ENCODE data around the gene TOR4A. TPM values are rescaled to one million over a fixed set of nuclear protein-coding genes. Genes with fewer than 3 reads are reported as not detected.

The TOR4A gene
- total RNA-seq, 3 donors from 2014 or later = 3.2 to 4.0 (median 3.6) TPM

DNA sequence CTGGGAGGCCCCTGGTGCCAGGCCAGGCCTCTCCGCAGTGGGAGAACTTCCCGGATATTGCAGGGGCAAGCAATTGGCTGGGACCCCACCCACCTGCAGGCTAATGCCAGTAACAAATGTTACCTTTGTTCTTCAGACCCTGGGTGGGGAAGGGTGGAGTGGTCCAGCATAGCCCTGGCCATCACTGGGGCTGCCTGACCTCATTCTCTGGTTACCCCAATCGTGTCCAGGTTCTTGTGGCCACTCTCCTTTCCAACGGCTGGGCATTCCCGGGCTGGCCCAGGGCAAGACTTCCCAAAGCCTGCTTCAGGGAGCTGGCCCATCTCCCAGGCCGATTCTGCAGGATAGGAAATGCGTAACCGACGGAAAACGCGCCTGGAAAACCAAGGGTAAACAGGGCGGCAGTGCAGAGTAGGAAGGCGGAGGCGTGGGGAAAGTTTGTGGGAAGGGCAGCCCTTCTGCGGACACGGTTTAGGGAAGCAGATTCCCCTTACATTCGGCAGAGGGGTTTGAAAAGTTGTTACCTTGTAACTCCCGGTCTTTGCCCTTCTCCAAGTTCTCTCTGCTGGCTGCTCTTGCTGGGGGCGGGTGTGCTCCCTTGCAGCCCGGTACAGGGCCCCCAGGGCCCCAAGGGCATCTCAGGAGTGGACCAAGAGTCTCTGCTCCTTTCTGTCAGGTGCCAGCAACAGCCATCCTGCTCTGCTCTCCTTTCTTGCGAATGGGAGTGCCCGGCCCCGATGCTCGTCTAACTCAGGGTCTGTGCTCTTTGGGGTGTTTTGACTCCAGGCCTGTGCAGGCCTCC, 21.1 kb downstream of the TOR4A start:
- H3K4me3 Mint-ChIP-seq = no peak overlapping the region
- no peak for ATAC-seq
- no peak for DNase-seq
- H3K27me3 Mint-ChIP-seq (ENCODE audit: low read depth) = peaks cover 31% of the 10 kb centered on the region
- no peaks in the 10 kb centered on the region for H3K36me3 Mint-ChIP-seq (ENCODE audit: insufficient read depth)
- no peaks in the 10 kb centered on the region for H3K9me3 Mint-ChIP-seq
- peaks cover 16% of the 10 kb centered on the region for H3K4me1 Mint-ChIP-seq (ENCODE audit: low read depth)

DNA sequence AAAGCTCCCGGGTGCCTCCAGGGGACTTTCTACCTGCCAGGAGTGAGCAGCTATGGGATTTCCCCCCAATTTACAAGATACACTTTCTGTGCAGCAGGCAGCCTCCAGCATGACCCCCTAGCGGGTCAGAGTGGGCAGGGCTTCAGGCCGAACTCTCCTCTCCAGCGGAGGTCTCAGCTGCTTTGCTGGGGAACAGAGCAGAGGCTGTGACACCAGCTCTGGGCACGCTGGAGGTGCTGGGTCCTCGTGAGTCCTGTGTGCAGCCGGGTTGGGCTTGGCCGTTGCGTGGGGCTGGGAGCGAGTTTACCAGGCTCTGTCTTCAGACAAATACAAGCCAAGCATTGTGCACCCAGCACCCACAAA, 21.7 kb downstream of the TOR4A start:
- H3K4me1 Mint-ChIP-seq (ENCODE audit: low read depth) = peaks cover 16% of the 10 kb centered on the region
- no peaks in the 10 kb centered on the region for H3K9me3 Mint-ChIP-seq
- H3K36me3 Mint-ChIP-seq (ENCODE audit: insufficient read depth) = no peaks in the 10 kb centered on the region
- no peak overlapping the region for H3K4me3 Mint-ChIP-seq
- ATAC-seq = no peak
- no peak for DNase-seq
- peaks cover 28% of the 10 kb centered on the region for H3K27me3 Mint-ChIP-seq (ENCODE audit: low read depth)

GRCh38 chr9:137299938-137300337, 22.4 kb downstream of the TOR4A start:
- peaks cover 23% of the 10 kb centered on the region for H3K27me3 Mint-ChIP-seq (ENCODE audit: low read depth)
- H3K9me3 Mint-ChIP-seq = no peaks in the 10 kb centered on the region
- H3K4me3 Mint-ChIP-seq = peak overlapping the region; percentile 54
- no peak for DNase-seq
- ATAC-seq = no peak
- no peaks in the 10 kb centered on the region for H3K36me3 Mint-ChIP-seq (ENCODE audit: insufficient read depth)
- H3K4me1 Mint-ChIP-seq (ENCODE audit: low read depth) = peaks cover 13% of the 10 kb centered on the region

GRCh38 chr9:137300567-137301080, 23.1 kb downstream of the TOR4A start:
- Mint-ChIP-seq H3K9me3 (no peaks in the 10 kb centered on the region), H3K27me3 (ENCODE audit: low read depth) (peaks cover 23% of the 10 kb centered on the region), H3K36me3 (ENCODE audit: insufficient read depth) (no peaks in the 10 kb centered on the region), H3K4me1 (ENCODE audit: low read depth) (peaks cover 19% of the 10 kb centered on the region), H3K4me3 (peak overlapping the region; percentile 78)
- ATAC-seq (no peak), DNase-seq (no peak)

DNA sequence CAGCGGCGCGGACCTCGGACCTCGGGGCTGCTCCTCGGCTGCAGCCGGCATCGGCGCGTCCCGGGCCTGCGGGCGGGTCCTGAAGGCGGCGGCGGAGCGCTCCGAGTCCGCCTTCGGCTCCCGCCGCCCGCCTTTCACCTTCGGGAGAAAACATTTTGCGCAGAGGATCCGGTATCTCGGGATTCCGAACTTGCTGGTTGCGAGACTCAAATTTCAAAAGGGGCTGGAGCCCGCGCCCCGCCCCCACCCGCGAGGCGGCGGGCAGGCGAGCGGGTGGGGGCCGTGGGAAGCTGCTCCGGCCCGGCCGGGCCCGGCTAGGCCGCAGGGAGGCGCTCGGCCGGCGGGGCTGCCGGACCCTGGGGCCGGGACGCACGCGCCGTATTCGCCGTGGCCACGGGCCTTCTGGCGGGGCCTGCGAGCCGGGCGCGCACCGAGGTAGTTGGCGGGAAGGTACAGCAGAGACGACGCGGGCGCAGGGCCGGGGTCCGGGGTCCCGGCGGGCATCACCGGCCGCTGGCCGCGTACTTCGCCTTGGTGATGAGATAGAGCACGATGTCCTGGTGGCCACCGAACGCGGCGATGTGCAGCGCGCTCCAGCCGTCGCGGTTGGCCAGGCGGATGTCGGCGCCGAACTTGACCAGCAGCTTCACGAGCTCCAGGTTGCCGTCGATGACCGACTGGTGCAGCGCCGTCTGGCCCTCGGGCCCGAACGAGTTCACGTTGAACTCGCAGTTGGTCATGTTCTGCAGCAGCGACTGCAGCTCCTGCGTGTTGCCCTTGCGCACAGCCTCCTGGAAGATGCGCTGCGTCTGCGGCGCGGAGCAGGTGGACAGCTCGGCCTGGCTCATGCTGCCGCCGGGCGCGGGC, 23.8 kb downstream of the TOR4A start:
- ATAC-seq (peak in 1 of 2 donors; percentile 32), DNase-seq (no peak)
- H3K27me3 Mint-ChIP-seq (ENCODE audit: low read depth) = peaks cover 23% of the 10 kb centered on the region
- no peaks in the 10 kb centered on the region for H3K9me3 Mint-ChIP-seq
- peak overlapping the region; percentile 78 for H3K4me3 Mint-ChIP-seq
- peaks cover 20% of the 10 kb centered on the region for H3K4me1 Mint-ChIP-seq (ENCODE audit: low read depth)
- H3K36me3 Mint-ChIP-seq (ENCODE audit: insufficient read depth) = no peaks in the 10 kb centered on the region

- Mint-ChIP-seq H3K4me1 (ENCODE audit: low read depth) (peaks cover 14% of the 10 kb centered on the region), H3K27me3 (ENCODE audit: low read depth) (peaks cover 15% of the 10 kb centered on the region), H3K9me3 (no peaks in the 10 kb centered on the region)
Measured at GRCh38 chr9:137302118-137302448, 24.6 kb downstream of the TOR4A start, which contains the start of gene NRARP. NRARP (minus strand) TSS chr9:137302271; CDS start chr9:137301928, 343 bp downstream.

GRCh38 chr9:137302449-137303150, 25.1 kb downstream of the TOR4A start:
- no peaks in the 10 kb centered on the region for H3K9me3 Mint-ChIP-seq

More at GRCh38 chr9:137302118-137302448, 24.6 kb downstream of the TOR4A start, which contains the start of gene NRARP:
- H3K36me3 Mint-ChIP-seq (ENCODE audit: insufficient read depth) = no peaks in the 10 kb centered on the region
- H3K4me3 Mint-ChIP-seq = peak within 1 kb of the TSS; percentile 63
- ATAC-seq (peak; percentile 83 to 85), DNase-seq (peak; percentile 94)

GRCh38 chr9:137303151-137303892, 25.8 kb downstream of the TOR4A start:
- ATAC-seq (no peak), DNase-seq (no peak)
- Mint-ChIP-seq H3K4me1 (ENCODE audit: low read depth) (peaks cover 14% of the 10 kb centered on the region), H3K36me3 (ENCODE audit: insufficient read depth) (no peaks in the 10 kb centered on the region), H3K4me3 (peak overlapping the region; percentile 24), H3K27me3 (ENCODE audit: low read depth) (peaks cover 11% of the 10 kb centered on the region), H3K9me3 (no peaks in the 10 kb centered on the region)

More at GRCh38 chr9:137302449-137303150, 25.1 kb downstream of the TOR4A start:
- Mint-ChIP-seq H3K4me3 (no peak overlapping the region), H3K27me3 (ENCODE audit: low read depth) (peaks cover 11% of the 10 kb centered on the region), H3K36me3 (ENCODE audit: insufficient read depth) (no peaks in the 10 kb centered on the region), H3K4me1 (ENCODE audit: low read depth) (peaks cover 14% of the 10 kb centered on the region)
- DNase-seq (no peak), ATAC-seq (peak; percentile 46)

DNA sequence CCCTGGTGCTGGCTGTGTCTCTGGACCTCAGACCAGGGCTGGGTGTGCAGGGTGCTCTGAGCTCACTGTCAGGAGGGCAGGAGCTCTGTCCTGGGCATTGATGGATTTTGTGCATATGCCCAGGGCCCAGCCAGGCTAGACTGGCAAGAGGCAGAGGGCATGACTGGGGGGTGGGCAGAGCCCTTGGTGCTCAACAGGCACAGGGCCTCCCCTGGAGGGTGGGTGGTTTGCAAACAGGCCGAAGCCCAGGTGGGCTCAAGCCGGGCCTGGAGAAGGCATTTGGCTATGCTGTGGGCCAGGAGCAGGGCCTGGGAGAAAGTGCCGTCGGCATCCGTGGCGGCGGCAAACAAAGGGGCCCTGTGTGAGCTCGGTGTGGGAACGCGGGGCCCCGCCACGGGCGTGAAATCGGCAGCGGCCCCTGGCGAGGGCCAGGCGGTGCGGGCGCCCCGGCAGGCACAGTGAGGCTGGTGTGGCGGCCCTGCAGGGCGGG, 26.4 kb downstream of the TOR4A start:
- peak overlapping the region; percentile 16 for H3K4me3 Mint-ChIP-seq
- peaks cover 7% of the 10 kb centered on the region for H3K27me3 Mint-ChIP-seq (ENCODE audit: low read depth)
- DNase-seq = no peak

DNA sequence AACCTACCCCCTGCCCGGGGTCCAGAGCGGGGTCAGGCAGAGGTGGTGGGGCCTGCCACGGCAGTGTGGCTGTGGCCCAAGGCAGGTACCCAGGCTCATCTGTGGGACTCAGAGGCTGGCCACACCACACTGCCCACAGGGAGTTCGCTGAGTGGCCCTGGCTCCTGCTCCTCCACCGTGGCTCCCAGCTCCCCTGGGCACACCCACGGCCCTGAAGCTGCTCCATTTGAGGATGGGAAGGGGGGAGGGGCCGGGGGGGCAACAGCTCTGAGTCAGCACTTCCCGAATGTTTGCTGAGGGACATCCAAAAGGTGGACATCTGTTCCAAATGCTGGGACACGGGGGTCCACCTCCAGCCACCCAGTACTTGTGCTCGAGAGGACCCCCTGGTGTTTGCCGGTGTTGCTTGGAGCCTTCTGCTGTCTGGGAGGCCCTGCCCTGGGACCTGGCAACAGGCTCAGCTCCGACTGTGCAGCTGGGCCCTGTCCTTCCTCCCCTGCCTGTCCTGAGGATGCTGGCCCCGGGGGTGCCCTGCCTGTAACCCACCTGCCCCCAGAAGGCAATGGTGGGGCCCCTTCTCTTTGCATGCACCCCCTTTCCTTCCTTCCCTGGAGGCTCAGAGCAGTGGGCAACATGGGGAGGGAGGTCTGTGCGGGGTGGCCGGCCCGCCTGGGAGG, 27.0 kb downstream of the TOR4A start:
- DNase-seq (no peak), ATAC-seq (no peak)
- H3K9me3 Mint-ChIP-seq = no peaks in the 10 kb centered on the region
- peaks cover 14% of the 10 kb centered on the region for H3K4me1 Mint-ChIP-seq (ENCODE audit: low read depth)
- H3K27me3 Mint-ChIP-seq (ENCODE audit: low read depth) = peaks cover 7% of the 10 kb centered on the region
- no peak overlapping the region for H3K4me3 Mint-ChIP-seq
- H3K36me3 Mint-ChIP-seq (ENCODE audit: insufficient read depth) = no peaks in the 10 kb centered on the region

More for the DNA sequence above, 26.4 kb downstream of the TOR4A start:
- no peaks in the 10 kb centered on the region for H3K9me3 Mint-ChIP-seq
- no peak for ATAC-seq
- peaks cover 14% of the 10 kb centered on the region for H3K4me1 Mint-ChIP-seq (ENCODE audit: low read depth)
- no peaks in the 10 kb centered on the region for H3K36me3 Mint-ChIP-seq (ENCODE audit: insufficient read depth)

DNA sequence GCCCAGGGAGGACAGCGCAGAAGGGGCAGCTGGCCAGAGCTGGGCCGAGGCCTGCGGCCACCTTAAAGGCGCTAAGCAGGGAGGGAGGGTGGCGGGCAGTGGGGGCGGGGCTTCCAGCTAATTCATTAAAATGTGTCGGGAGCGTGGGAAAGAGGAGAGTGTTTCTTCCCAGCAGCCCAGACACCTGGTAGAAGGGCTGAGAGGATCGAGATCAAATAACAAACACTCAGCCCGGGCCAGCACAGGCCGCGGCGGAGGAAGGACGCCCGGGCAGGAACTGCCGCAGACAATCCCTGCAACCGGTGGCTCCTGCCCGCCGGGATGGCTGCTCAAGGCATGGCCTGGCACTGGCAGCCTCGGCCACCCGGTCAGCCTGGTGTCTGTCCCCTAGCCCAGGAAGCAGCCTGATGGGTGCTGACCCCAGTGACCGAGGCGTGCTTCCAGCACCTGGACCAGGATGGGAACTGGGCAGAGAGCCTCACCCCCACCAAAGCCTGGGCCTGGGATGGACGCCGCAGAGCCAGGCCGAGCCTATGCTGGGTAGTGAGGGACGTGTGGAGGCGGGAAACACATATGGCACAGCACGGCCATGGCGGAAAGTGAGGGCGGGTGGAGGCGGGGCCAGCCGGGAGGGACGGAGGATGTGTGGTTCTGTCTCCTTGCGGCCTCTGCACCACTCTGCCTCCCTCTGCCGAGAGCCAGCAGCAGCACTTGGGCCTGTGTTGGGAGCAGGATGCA, 27.7 kb downstream of the TOR4A start:
- Mint-ChIP-seq H3K4me3 (no peak overlapping the region), H3K4me1 (ENCODE audit: low read depth) (peaks cover 11% of the 10 kb centered on the region), H3K36me3 (ENCODE audit: insufficient read depth) (no peaks in the 10 kb centered on the region), H3K27me3 (ENCODE audit: low read depth) (peaks cover 3% of the 10 kb centered on the region), H3K9me3 (no peaks in the 10 kb centered on the region)
- DNase-seq (peak; percentile 49), ATAC-seq (peak; percentile 28 to 29)

DNA sequence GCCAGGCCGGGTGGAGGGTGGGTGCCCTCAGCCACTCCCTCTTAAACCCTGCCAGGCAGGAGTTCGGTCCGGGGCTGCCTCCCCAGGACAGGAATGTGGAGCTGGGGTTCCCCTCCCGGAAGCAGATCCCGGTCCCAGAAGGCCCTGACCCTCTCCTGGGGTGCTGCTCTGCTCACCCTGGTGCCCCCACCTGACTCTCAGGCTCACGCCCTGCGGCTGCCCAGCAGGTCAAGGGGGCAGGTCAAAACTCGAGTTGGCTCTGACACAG, 28.2 kb downstream of the TOR4A start:
- Mint-ChIP-seq H3K9me3 (no peaks in the 10 kb centered on the region), H3K27me3 (ENCODE audit: low read depth) (peaks cover 1% of the 10 kb centered on the region)

More for the DNA sequence above, 28.2 kb downstream of the TOR4A start:
- ATAC-seq = no peak
- Mint-ChIP-seq H3K4me3 (no peak overlapping the region), H3K36me3 (ENCODE audit: insufficient read depth) (no peaks in the 10 kb centered on the region), H3K4me1 (ENCODE audit: low read depth) (peaks cover 9% of the 10 kb centered on the region)
- DNase-seq = no peak

All from activated T-cell treated with anti-CD3 and anti-CD28 coated beads, Interleukin-2, amount 50 U/mL, for 4 hours (primary cell).